GM23338 (cell line): ENCODE results near the gene GRK2.

Source experiments
- CTCF ChIP-seq, 2 experiments: fragments of 200-600 bp in 1 of 2; sonication (generic) in 1 of 2; conservative IDR thresholded peaks; 2 replicates each; pipeline versions ENCODE4 v1.5.1 to v1.6.1; 2016 to 2017; ENCODE audit warnings: antibody characterized with exemption in 2 of 2, low read depth in 2 of 2, mild to moderate bottlenecking in 2 of 2, moderate library complexity in 1 of 2
- REST ChIP-seq: IDR thresholded peaks from one replicate; pipeline ENCODE4 v1.6.1; 2018; ENCODE audit warnings: antibody characterized with exemption; ENCODE audit not compliant: unreplicated experiment

- TF ChIP-seq CTCF (conservative IDR thresholded peaks at IDR 0.05; ENCODE audit: low read depth in 2 of 2) (no peak), REST (no peak)
Observed at GRCh38 chr11:67247946-67248550, 18.2 kb upstream of the GRK2 start.
